Fibroblast of mammary gland (primary cell): ENCODE measurements around the gene CDH1.
"Not testable (repeated sequence)": the region's sequence is repeated elsewhere in the genome, so short reads cannot be mapped to it uniquely, and the experiment has no call there.

Source experiments
- DNase-seq: peaks from one replicate; pipeline ENCODE4 v3.0.0-alpha.2; 2010; ENCODE audit warnings: low read depth
- H3K4me3 ChIP-seq: 2 replicates; pipeline ENCODE4 v1.5.1; 2011; ENCODE audit warnings: low read depth, mild to moderate bottlenecking, low read length, moderate library complexity; ENCODE audit not compliant: control insufficient read depth
- CTCF ChIP-seq: conservative IDR thresholded peaks from 2 replicates; pipeline ENCODE4 v1.5.1; 2011; ENCODE audit warnings: low read depth, low read length, inconsistent platforms; ENCODE audit not compliant: control insufficient read depth, insufficient read depth

CDH1 gene

GRCh38 chr16:68839831-68840230 lies 102.7 kb downstream of the CDH1 start:
- no peak overlapping the region for H3K4me3 ChIP-seq
- no peak for TF ChIP-seq CTCF
- no peak for DNase-seq

GRCh38 chr16:68842964-68843481 lies 105.9 kb downstream of the CDH1 start:
- peak overlapping the region; percentile 88 for H3K4me3 ChIP-seq
- not testable (repeated sequence) for DNase-seq

- DNase-seq, result peak; percentile 68
- TF ChIP-seq CTCF, result peak; percentile 16
- peak within 1 kb of the TSS; percentile 88 for H3K4me3 ChIP-seq
Measured at GRCh38 chr16:68843482-68844210, 106.6 kb downstream of the CDH1 start, which contains the start of gene TANGO6. Gene TANGO6 (plus strand): TSS chr16:68843531. CDS start chr16:68843618, 87 bp downstream.

GRCh38 chr16:68844211-68844564 lies 107.1 kb downstream of the CDH1 start:
- no peak for TF ChIP-seq CTCF
- no peak for DNase-seq

GRCh38 chr16:68848786-68849185 lies 111.7 kb downstream of the CDH1 start:
- TF ChIP-seq CTCF, result no peak
- H3K4me3 ChIP-seq, result no peak overlapping the region
- DNase-seq, result no peak

More at GRCh38 chr16:68844211-68844564, 107.1 kb downstream of the CDH1 start:
- peak overlapping the region; percentile 88 for H3K4me3 ChIP-seq

- H3K4me3 ChIP-seq, result no peak overlapping the region
- no peak for TF ChIP-seq CTCF
- DNase-seq, result no peak
Measured at GRCh38 chr16:68850481-68850880, 113.4 kb downstream of the CDH1 start.

GRCh38 chr16:68851601-68852000 lies 114.5 kb downstream of the CDH1 start:
- no peak for DNase-seq
- TF ChIP-seq CTCF, result no peak
- H3K4me3 ChIP-seq, result no peak overlapping the region
